ENCODE results near the gene LRR1. TPM values are rescaled to one million over a fixed set of nuclear protein-coding genes. Genes with fewer than 3 reads are reported as not detected.

LRR1 gene
- total RNA-seq, 1 experiment from 2014 or later, result 34.8 TPM

DNA sequence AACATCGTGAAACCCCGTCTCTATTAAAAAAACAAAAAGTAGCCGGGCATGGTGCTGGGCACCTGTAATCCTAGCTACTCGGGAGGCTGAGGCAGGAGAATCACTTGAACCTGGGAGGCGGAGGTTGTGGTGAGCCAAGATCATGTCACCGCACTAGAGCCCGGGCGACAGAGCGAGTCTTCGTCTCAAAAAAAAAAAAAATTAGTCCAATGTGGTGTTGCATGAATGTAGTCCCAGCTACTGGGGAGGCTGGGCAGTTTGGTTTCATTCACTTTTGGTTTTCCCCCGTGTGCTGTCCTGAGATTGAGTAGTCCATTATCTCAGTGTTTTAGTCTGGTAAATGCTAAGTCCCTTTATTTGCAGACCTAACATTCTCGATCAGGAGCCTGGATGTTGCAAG, 32.0 kb upstream of the LRR1 start:
- CTCF ChIA-PET, result no interaction called here

GRCh38 chr14:49569281-49569680, 29.5 kb upstream of the LRR1 start:
- Histone ChIP-seq H3K36me3 (ENCODE audit: control insufficient read depth, insufficient read depth, low read length) (no peaks in the 10 kb centered on the region), H3K27me3 (replicated peaks; ENCODE audit: control insufficient read depth, insufficient read depth, low read length) (no peaks in the 10 kb centered on the region), H3K4me1 (no peaks in the 10 kb centered on the region), H3K4me3 (ENCODE audit: low read depth, low read length) (no peak overlapping the region), H3K9me3 (peaks cover 6% of the 10 kb centered on the region; the same call in 1 of the 2 replicates)
- Mint-ChIP-seq H3K27ac (ENCODE audit: unreplicated experiment) (no peak overlapping the region), H3K9me3 (ENCODE audit: unreplicated experiment) (peaks cover 9% of the 10 kb centered on the region), H3K4me3 (ENCODE audit: unreplicated experiment) (no peak overlapping the region), H3K27me3 (ENCODE audit: insufficient read depth, unreplicated experiment) (no peaks in the 10 kb centered on the region), H3K36me3 (ENCODE audit: insufficient read depth, unreplicated experiment) (peaks cover 23% of the 10 kb centered on the region), H3K4me1 (ENCODE audit: low read depth, unreplicated experiment) (no peaks in the 10 kb centered on the region)
- TF ChIP-seq, protein P1, sequence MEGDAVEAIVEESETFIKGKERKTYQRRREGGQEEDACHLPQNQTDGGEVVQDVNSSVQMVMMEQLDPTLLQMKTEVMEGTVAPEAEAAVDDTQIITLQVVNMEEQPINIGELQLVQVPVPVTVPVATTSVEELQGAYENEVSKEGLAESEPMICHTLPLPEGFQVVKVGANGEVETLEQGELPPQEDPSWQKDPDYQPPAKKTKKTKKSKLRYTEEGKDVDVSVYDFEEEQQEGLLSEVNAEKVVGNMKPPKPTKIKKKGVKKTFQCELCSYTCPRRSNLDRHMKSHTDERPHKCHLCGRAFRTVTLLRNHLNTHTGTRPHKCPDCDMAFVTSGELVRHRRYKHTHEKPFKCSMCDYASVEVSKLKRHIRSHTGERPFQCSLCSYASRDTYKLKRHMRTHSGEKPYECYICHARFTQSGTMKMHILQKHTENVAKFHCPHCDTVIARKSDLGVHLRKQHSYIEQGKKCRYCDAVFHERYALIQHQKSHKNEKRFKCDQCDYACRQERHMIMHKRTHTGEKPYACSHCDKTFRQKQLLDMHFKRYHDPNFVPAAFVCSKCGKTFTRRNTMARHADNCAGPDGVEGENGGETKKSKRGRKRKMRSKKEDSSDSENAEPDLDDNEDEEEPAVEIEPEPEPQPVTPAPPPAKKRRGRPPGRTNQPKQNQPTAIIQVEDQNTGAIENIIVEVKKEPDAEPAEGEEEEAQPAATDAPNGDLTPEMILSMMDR (IDR thresholded peaks at IDR 0.05; ENCODE audit: insufficient read depth in 1 of 2, low read depth in 1 of 2, low read length in 1 of 2, severe bottlenecking in 1 of 2, unreplicated experiment in 1 of 2), result no peak
- DNase-seq, result no peak
- POLR2A ChIA-PET, result no interaction called here
- no TSS peak for BruUV-seq (replicated peaks)
- CTCF ChIA-PET, result no interaction called here
- intact Hi-C loops (cut with micrococcal nuclease; ENCODE audit: unreplicated experiment), result no loop called here

More for the DNA sequence above, 32.0 kb upstream of the LRR1 start:
- Mint-ChIP-seq H3K9me3 (ENCODE audit: unreplicated experiment) (no peaks in the 10 kb centered on the region), H3K4me1 (ENCODE audit: low read depth, unreplicated experiment) (no peaks in the 10 kb centered on the region), H3K36me3 (ENCODE audit: insufficient read depth, unreplicated experiment) (peaks cover 12% of the 10 kb centered on the region), H3K27me3 (ENCODE audit: insufficient read depth, unreplicated experiment) (no peaks in the 10 kb centered on the region), H3K27ac (ENCODE audit: unreplicated experiment) (no peak overlapping the region), H3K4me3 (ENCODE audit: unreplicated experiment) (no peak overlapping the region)
- TF ChIP-seq, protein P1 (IDR thresholded peaks at IDR 0.05; ENCODE audit: insufficient read depth in 1 of 2, low read depth in 1 of 2, low read length in 1 of 2, severe bottlenecking in 1 of 2, unreplicated experiment in 1 of 2), result no peak
- Histone ChIP-seq H3K9me3 (no peaks in the 10 kb centered on the region), H3K4me3 (ENCODE audit: low read depth, low read length) (no peak overlapping the region), H3K36me3 (ENCODE audit: control insufficient read depth, insufficient read depth, low read length) (no peaks in the 10 kb centered on the region), H3K27me3 (replicated peaks; ENCODE audit: control insufficient read depth, insufficient read depth, low read length) (no peaks in the 10 kb centered on the region), H3K4me1 (no peaks in the 10 kb centered on the region)
- intact Hi-C loops (cut with micrococcal nuclease; ENCODE audit: unreplicated experiment), result no loop called here
- POLR2A ChIA-PET, result no interaction called here
- DNase-seq, result no peak
- BruUV-seq (replicated peaks), result no TSS peak

GRCh38 chr14:49574038-49574437, 24.7 kb upstream of the LRR1 start:
- Mint-ChIP-seq H3K9me3 (ENCODE audit: unreplicated experiment) (peaks cover 9% of the 10 kb centered on the region), H3K27ac (ENCODE audit: unreplicated experiment) (no peak overlapping the region), H3K36me3 (ENCODE audit: insufficient read depth, unreplicated experiment) (peaks cover 62% of the 10 kb centered on the region), H3K4me1 (ENCODE audit: low read depth, unreplicated experiment) (no peaks in the 10 kb centered on the region), H3K27me3 (ENCODE audit: insufficient read depth, unreplicated experiment) (no peaks in the 10 kb centered on the region), H3K4me3 (ENCODE audit: unreplicated experiment) (no peak overlapping the region)
- Histone ChIP-seq H3K4me3 (ENCODE audit: low read depth, low read length) (no peak overlapping the region), H3K4me1 (no peaks in the 10 kb centered on the region), H3K9me3 (peaks cover 6% of the 10 kb centered on the region; the same call in 1 of the 2 replicates), H3K36me3 (ENCODE audit: control insufficient read depth, insufficient read depth, low read length) (peaks cover 3% of the 10 kb centered on the region), H3K27me3 (replicated peaks; ENCODE audit: control insufficient read depth, insufficient read depth, low read length) (no peaks in the 10 kb centered on the region)
- ChIA-PET POLR2A (no interaction called here), CTCF (no interaction called here)
- no TSS peak for BruUV-seq (replicated peaks)
- TF ChIP-seq, protein P1 (IDR thresholded peaks at IDR 0.05; ENCODE audit: insufficient read depth in 1 of 2, low read depth in 1 of 2, low read length in 1 of 2, severe bottlenecking in 1 of 2, unreplicated experiment in 1 of 2), result no peak
- intact Hi-C loops (cut with micrococcal nuclease; ENCODE audit: unreplicated experiment), result no loop called here
- DNase-seq, result no peak
